Activated T-helper 1 cell treated with Interleukin-2 at 50 U/mL for 16 hours (primary cell): ENCODE measurements around the gene TRIM49D1.
"Not testable (repeated sequence)": the region's sequence is repeated elsewhere in the genome, so short reads cannot be mapped to it uniquely, and the experiment has no call there.

Source experiments
- DNase-seq: peaks from one replicate; pipeline ENCODE4 v3.0.0-alpha.2; 2020; ENCODE audit warnings: low read depth

TRIM49D1 gene, protein sequence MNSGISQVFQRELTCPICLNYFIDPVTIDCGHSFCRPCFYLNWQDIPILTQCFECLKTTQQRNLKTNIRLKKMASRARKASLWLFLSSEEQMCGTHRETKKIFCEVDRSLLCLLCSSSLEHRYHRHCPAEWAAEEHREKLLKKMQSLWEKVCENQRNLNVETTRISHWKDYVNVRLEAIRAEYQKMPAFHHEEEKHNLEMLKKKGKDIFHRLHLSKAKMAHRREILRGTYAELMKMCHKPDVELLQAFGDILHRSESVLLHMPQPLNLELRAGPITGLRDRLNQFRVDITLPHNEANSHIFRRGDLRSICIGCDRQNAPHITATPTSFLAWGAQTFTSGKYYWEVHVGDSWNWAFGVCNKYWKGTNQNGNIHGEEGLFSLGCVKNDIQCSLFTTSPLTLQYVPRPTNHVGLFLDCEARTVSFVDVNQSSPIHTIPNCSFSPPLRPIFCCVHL

DNA sequence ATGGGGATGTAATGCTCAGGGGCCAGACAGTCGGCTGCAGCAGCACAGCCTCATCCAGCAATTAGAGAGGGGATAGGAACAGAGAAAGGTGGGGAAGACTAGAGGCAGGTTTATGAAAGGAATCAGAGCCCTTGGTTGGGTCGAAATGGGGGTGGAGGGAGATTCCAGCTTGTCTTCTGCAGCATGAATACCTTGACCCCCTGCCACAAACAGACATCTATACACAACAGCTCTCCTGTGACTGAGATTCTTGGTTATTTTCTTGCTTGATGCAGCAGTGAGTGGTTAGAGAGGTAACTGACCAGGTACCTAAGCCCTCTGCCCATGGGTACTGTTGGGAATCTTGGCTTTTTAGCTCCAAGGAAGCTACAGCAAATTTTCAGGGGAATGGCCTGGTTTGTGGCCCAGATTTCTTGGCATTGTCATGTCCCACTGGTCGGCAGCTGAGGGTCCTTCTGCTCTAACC is at the start of gene TRIM49D1:
Gene TRIM49D1, minus strand, starts transcription at position 51 of the 466 bp plus-strand sequence. CDS start 4,535 bp downstream, outside the sequence.
- DNase-seq = no peak

DNA sequence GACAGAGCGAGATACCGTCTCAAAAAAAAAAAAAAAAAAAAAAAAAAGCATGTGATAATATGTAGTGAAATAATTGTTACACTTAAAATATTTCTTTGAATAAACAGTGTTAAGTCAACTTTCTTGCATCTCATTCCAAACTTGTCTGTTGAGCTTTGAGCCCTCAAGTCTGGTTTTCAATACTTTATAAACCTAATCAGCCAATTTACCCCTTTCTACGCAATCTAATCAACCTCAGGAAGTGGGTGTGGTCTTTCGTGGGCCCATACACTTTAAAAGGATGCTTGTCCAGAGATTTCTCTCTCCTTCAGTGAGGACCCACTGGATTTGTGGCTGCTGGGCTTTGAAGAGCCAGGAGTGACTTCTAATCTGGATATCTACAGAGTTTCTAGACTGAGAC is 43.7 kb upstream of the TRIM49D1 start, which contains the start of gene TRIM64:
Gene TRIM64, plus strand, starts transcription at position 301 of the 400 bp plus-strand sequence. CDS start 2,467 bp downstream, outside the sequence.
- not testable (repeated sequence) for DNase-seq

- DNase-seq = not testable (repeated sequence)
Measured at GRCh38 chr11:89960833-89961232, 38.8 kb upstream of the TRIM49D1 start.

DNA sequence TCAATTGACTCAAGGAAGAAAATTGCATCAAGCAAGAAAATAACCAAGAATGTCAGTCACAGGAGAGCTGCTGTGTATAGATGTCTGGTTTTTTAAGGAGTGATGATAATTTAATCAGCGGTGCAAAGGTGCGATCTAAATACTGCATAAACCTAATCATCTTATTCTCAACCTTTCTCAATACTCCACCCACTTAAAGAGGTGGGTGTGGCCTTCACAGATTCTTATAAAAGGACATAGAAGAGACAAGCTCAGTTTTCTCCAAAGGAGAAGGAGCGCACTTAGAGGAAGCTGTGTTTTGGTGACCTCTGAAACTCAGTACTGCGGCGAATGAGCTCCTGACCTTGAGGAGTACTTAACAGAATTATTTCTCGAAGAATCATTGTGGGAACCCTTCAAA is 1.7 kb upstream of the TRIM49D1 start, which contains the start of gene TRIM49D2:
Gene TRIM49D2, plus strand, starts transcription at position 301 of the 400 bp plus-strand sequence. CDS start 2,698 bp downstream, outside the sequence.
- not testable (repeated sequence) for DNase-seq

DNA sequence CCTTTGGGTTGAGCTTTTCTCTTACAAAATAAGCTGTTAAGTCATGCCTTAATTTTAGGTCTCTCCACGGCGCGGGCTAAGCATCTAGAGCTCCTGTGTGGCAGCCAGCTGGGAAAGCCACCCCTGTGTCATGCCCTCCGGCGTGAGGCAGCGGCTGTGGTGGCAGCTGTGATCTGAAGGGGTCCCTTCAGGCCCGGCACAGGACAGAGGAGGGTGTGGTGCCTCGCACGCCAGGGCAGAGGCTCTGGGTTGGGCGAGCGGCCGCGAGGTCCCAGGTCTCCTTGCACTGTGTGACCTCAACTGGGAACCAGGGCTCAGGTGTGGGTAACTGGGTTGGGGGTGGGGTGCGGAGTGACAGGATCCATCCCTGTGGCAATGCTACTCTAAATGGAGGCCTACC is 21.2 kb downstream of the TRIM49D1 start:
- DNase-seq = not testable (repeated sequence)

- DNase-seq = not testable (repeated sequence)
Measured at GRCh38 chr11:89893245-89893644, 28.8 kb downstream of the TRIM49D1 start.

DNA sequence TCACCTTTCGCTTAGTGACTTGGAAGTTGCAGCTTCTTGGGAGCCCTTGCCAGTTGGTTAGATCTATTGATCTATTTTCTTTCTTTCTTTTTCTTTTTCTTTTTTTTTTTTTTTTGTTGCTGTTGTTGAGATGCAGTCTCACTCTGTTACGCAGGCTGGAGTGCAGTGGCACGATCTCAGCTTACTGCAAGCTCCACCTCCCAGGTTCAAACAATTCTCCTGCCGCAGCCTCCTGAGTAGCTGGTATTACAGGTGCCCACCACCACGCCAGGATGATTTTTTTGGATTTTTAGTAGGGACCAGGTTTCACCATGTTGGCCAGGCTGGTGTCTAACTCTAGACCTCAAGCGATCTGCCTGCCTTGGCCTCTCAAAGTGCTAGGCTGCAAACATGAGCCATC is 44.5 kb downstream of the TRIM49D1 start:
- DNase-seq = not testable (repeated sequence)

DNA sequence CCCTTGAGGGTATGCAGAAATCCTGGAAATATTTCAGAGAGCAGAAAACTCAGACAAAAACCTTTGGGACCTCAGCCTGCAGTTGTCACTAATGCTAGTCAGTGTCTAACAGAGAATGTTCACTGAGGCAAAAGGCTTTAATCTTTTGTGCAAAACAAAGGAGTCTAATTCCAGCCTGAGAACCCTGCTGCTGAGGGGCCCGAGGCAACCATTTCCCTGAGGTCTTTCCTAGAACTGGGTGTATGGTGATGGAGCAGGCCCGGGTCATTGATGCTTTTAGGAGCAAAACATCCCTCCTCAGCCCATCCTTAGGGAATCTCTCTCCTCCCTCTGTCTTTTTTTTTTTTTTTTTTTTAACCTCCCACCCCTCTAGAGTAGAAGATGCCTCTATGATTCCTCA is 49.5 kb downstream of the TRIM49D1 start:
- not testable (repeated sequence) for DNase-seq

DNA sequence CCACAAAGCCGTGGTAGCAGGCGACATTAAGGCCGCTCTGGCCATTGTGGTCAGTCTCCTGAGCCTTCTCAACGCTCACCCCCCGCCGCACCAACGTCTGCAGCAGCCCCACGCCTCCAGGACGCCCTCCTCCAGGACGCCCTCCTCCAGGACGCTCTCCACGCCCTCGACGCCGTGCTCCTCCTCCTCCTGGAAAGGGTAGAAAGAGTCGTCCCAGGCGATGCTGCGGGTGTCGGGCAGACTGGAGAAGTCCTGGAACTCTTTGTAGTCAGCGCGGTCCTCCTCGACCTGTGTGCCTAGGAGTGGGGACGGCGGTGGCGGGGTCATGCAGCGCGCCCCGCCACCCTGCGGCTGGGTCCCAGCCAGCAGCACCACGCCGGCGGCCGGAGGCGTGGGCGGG is 56.8 kb downstream of the TRIM49D1 start:
- DNase-seq = not testable (repeated sequence)

DNA sequence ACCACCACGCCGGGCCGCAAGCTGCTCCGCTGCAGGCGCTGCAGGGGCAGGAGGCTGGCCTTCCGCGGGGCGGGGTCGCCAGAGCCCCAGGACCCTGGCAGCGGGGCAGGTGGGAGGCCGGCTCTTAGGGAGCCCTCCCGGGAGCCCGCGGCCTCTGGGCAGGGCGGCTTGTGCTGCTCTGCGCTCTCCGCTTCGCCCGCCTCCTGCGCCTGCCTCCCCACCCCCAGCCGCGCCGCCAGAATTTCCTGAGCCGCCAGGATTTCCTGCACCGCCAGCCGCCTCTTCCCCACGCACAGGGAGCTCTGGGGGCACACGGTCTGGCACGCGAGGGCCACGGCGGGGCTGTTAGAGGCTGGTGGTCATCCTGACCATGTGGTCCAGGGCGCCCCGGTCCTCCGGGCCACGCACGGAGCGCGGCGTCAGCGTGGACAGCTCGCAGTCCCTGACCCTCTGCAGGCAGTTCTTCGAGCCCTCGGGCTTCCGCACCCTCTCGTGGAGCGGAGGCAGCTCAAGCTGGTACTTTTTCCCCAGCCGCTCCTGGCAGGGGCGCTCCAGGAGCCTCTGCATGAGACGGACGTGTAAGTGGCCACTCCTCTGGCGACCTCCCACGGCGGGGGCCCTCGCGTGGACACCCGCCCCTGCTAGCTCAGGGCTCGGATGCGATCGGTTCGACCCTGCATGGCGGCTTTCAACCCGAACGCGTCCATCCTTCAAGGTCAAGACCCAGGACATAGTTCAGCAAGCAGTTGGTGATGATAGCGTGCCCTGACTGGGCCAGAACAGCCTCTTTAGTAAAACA is 57.9 kb downstream of the TRIM49D1 start:
- DNase-seq = not testable (repeated sequence)
